HS-5 (cell line): Measurements from ENCODE around the gene SLC6A11.

Source experiments
- DNase-seq: peaks from one replicate; pipeline ENCODE4 v3.0.0-alpha.2; 2012; ENCODE audit warnings: low read depth

Gene SLC6A11

DNA sequence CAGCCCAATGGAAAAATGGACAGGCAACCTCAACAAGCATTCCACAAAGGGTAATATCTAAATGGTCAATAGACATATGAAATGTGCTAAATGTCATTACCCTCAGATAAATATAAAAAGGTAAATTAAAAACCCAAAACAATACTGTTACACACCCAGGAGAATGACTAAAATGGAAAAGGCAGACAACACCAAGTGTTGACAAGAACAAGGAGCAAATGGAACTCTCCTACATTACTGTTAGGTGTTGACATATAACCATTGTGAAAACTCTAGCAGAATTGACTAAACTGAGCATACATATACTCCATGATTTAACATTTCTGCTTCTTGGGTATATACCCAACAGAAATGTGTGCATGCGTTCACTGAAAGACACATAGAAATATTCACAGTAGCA is 25.3 kb upstream of the SLC6A11 start:
- no peak for DNase-seq

DNA sequence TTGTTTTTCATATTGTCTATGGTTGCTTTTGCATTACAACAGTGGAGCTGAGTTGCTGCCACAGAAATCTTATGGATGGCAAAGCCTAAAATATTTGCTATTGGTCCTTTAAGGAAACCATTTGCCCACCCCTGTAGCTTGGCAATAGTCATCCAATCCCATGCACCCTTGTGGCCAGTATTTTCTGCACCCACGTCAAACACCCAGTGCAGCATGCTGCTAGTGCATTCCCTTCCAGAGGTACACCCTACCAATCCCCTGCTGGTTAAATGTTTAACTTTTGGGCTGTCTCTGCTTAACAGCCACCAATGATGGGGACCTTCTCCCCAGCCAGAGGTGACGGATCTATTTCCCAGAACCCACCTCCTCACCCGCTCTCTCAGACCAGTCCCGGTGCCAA is 23.8 kb upstream of the SLC6A11 start:
- no peak for DNase-seq

DNA sequence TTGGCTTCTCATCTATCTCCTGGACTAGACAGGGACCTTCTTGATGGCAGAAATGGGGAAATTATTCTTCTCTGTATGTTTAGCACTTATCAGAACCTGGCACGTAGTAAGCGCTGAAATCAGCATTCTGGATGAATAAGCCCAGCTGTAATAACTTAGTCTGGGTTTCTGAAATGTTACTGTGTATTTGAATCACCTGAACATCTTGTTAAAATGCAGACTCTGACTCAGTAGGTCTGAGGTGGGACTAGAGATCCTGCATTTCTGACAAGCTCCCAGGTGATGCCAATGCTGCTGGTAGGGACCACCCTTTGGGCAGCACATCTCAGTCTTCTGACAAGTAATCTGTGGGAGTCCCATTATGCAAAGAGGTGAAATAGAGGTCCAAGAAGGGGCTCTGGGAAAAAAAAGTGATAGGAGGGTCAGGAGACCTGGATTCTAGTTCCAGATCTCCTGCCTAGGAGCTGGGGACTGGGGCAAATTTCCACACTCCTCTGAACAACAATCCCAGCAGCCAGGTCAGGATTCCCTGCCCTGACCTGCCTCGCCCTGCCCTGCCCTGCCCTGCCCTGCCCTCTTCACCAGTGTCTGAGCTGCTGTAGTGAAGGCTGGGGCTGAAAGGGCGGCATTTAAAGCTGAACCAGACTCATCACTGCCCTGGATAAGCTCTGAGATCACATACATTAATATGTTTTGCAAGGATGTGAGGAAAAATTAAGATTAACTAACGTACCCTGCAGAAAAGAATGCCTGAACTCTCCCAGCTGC is 17.2 kb upstream of the SLC6A11 start:
- no peak for DNase-seq

DNA sequence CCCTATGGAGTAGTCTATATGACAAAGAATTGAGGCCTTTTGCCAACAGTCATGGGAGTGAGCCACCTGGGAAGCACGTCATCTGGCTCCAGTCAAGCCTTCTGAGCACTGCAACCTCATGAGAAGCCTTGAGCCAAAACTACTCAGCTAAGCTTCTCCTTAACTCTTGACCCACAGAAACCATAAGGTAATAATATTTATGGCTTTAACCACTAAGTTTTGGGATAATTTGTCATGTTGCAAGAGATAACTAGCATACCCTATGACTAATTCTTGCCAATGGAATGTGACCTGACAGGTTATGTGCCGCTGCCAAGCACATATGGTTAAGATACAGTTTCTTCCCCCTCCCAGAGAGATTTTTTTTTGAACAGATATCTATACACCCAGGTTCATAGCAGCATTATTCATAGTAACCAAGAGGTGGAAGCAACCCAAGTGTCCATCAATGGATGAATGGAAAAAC is 11.8 kb upstream of the SLC6A11 start:
- peak; percentile 14 for DNase-seq

DNA sequence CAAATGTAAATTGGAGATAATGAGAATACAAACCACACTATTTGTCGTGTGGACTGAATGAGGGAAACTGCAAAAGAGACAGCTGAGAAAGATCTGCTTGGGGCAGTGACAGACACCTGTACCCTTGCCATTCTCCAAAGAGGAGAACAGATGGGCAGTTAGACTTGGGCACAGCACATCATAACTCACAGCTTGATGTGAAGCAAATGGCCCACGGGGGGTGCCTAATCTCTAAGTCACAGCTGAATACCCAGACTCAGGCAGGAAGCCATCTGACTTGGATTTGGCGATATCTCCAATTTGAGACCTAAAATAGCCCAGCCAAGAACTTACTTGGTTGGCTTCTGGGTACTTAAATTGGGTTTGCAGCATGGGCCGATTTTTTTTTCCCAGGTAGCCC is 10.0 kb upstream of the SLC6A11 start:
- no peak for DNase-seq

DNA sequence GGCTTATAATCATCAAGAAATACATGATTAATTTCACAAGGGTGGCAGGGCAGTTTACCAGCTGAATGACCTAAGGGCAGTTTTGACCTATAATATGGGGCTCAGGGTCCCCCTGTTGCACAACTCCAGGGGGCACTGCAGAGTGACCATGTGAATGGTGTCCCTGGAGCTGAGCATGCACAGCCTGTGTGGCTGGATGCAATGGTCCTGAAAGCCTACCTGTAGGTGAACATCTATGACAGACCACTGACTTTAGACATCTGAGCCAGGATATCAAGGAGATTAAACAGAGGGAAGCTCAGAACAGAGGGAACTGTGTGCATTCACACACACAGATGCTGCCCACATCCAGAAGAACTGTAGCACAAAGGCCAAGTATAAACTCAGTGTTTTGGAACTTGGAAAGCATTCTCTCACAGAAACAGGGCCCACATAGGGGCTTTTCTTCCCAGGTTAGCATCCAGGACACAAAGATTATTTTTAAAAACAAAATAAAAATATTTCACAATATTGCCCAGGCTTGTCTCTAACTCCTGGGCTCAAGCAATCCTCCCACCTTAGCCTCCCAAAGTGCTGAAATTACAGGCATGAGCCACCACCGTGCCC is 7.8 kb upstream of the SLC6A11 start:
- DNase-seq: no peak

DNA sequence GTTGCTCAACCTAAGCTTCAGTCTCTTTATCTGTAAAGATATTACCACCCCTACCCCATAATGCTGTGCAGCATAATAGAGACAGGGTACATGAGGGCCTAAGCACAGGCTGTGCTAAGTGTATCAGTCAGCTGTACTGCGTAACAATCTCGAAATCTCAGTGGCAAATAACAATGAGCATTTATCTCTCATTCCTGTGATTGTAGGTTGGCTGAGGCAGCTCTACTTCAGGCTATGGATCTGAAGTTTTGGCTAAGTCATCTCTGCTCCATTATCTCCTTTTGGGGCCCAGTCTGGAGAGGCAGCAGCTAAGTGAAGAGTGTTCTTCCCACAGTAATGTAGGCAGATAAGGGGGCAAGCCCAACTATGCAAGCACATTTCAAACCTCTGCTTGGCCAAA is 7.1 kb upstream of the SLC6A11 start:
- no peak for DNase-seq

DNA sequence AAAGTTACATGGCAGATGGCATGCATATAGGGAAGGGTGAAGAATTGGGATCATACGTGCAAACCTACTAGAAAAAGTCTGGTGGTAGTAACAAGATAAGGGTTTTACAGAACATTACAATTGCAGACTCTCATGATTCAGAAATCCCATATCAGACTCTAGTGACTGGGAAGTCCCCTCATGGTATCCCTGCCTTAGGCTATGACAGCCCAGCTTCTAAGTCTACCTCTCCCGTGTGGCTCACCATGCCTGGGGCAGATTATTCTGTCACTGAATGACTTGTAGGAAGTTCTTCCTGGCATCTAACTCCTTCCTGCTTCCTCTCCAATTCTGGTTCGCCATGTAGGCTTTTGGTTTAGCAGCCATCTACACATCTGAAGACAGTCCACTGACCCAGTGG is 5.7 kb upstream of the SLC6A11 start:
- no peak for DNase-seq

DNA sequence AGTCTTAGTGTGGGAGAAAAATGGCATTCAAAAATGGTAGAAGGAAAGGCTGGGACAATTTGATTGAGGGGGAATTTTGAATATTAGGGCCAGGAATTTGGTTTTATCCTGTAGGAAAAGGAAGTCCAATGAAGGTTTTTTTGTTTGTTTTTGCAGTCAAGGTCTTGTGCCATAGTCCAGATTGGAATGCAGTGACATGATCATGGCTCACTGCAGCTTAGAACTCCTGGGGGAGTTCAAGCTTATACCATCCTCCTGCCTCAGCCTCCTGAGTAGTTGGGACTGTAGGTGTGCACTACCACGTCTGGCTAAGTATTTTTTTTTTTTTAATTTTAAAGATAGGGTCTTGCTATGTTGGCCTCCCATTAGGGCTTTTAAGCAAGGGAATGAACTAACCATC is 2.6 kb upstream of the SLC6A11 start:
- no peak for DNase-seq

DNA sequence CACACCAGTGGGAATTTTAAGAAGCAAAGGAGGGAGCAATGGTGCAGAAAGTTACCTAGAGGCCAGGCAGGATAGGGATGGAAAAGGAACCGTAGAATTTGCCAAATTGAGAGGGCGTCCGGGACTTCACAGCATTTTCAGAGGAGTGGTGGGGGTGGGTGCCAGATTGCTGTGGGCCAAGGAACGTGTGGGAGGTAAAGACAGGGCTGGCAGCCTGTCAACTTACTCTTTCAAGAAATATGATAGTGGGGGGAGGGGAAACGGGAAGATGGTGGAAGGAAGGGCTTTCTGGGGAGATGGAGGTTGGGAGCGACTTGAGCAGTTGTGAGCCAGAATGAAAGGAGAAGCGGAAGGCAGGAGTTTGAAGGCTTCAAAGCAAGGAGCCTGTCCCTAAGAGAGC is 1.4 kb upstream of the SLC6A11 start:
- DNase-seq: no peak

DNA sequence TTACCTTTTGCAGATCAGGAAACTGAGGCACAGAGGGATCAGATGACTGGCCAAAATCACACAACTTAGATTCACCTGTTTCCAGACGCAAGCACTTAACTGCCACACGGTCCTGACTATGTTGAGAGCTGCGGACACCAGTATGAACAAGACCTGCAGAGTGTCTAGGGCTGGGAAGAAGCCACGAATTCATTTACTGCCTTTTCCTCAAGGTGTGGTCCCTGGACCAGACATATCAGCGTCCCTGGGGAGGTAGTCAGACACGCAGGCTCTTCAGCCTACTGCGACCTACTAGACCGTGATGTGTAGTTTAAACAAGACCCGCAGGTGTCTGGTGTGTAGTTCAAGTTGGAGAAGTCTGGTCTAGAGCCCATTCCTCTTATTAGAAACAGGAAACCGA is 541 bp upstream of the SLC6A11 start:
- no peak for DNase-seq

DNA sequence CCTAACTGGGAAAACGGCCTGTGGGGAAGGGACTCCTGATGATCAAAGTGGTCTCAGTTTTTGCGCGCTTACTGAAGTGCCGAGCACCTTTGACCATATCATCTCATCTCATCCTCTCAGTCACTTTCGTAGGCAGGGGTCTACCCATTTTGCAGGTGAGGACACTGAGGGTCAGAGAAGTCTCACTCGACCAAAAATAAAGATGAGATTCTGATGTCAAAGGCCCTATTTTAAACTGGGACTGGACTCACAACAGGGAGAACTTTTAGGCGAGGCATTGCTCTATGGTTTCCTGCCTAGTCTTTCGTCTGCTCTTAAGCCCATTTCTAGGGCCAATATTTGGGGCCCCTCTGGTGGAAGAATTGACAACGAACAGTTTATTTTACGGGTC is 830 bp downstream of the SLC6A11 start:
- DNase-seq: no peak

DNA sequence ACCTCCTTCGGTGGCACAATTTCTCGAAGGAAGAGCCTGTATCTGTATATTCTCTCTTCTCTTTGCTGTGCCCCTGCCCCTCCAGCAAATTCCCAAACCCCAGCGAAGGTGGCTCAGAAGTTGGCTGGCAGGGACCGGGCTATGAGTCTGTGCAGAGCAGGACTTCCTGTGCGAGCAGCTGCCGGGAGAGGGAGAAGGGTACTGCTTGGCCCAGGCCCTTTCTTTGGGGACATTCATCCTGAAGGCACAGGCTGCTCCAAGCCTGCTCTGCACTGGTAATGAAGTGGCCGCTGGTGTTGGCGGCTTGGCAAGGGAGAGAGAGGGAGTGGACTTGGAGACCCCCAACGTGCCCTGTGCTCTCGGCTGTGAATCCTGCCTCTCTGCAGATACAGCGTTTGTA is 1.5 kb downstream of the SLC6A11 start:
- no peak for DNase-seq

DNA sequence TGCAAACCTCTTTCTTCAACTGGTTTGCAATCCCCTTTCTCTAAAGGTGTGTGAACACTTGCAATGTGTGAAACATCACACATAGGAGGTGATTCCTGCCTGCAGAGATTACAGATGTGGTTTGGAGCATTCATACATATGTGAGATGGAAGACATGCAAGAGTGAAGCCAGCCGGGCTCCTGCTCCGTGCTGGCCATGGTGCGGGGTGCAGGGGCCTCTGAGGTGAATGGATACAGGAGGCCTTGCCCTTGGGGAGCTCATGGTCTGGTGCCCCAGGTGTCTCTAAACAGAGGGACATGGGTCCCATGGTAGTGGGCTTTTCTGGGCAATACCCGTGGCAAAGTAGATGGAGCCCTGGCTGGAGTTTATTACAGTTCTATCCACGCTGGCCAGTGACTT is 6.0 kb downstream of the SLC6A11 start:
- no peak for DNase-seq

DNA sequence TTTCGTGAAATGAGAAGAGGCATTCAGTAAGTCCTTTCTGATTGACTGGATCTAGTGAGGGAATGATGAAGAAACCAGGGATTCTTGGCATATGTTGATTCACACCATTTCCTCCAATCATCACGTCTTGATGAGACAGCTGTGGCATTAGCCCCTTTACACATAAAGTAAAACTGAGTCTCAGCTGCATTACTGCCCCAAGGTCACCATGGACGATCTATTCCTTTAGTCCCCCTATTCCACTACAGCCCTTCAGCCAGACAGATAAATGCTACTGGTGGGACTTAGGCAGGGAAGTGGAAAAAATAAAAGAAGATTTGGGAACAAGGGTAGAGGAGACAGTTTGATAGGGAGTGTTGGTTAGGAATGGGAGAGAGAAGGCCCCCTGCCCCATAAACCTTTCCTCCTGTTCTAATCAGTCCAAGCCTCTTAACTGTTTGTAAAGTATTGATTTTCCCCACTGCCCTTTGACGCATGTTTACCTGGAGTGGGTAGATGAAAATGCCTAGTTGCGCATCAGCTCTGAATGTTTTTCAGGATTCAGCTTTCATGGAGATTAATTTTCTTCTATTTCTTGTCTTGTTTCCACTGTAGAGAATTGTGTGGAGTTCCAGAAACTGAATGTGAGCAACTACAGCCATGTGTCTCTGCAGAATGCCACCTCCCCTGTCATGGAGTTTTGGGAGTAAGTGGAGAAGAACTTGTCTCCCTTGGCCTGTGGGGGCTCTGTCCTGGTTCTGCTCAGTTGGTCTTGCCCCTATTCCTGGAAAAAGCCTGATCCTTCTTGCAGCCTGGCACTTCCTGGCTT is 6.9 kb downstream of the SLC6A11 start:
- DNase-seq: no peak

DNA sequence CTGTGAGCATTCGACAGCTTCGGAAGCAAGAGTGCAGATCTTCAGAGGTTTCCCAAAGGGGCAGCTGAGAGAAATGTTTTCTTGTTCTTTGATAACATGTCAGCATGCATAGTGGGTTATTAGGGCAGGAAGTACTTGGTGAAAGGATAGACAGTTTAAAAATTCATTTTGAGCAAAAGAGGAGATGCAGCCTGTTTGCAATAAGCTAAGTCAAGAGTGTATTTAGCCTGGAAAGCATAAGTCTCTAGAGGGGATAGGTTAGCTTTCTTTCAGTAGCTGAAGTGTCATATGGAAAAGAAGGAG is 7.4 kb downstream of the SLC6A11 start:
- no peak for DNase-seq

DNA sequence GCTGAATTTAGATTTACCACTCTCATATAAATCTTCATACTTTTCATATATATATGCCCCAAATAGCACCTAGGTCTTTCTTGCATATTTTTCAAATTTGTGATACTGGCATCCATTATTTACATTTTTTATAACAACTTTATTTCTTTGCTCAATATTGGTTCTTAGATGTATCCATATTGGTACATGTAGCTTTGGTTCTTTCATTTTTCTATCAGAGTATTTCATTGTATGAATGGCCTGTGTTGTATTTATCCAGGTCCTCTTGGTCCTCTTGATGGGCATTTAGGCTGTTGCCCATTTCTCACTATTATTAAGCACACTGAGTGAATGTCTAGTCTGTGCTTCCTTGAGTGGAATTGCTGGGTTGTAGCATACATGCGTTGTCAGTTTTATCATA is 8.4 kb downstream of the SLC6A11 start:
- DNase-seq: no peak

DNA sequence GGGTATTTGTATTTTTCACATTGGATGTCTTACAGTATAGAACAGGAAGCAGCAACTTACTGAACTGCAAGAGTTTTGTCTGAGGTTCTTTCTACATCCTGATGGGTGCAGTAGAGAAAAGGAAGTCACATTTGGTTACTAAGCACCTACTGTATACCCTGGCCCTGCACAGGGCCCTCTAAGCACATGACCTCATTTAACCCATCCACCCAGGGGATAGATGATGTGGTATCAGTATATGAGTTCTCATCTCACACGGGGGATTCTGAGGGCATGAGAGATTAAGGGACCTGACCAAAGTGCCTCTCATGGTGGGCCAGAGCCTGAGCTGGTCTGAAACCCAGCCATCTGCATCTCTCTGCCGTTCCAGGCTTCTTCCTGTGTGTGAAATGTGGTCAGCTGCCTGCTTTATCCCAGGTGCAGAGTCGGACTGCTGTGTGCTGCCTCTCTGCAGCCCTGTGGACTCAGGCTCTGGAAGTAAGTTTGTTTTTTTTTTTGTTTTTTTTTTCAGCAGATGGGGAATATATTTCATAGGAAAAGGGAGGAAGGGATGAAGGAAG is 17.9 kb downstream of the SLC6A11 start:
- no peak for DNase-seq

DNA sequence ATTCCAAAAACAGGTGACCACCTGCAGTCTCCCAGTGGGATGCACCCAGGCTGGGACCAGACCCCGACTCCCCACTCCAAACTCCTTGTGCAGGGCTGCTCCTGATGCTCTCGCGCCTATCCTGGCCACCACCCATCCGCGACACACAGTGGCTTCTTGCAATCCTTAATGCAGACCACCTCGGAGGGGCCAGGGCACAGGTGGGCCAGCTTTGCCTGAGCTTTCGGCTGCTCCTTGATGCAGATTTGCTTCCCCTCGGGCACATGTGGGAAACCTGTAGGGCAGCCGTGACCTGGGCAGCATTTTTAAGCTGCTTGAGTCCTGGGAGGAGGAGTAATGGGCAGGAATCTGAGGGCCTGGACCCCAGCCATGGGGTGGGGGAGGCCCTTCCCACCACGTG is 18.9 kb downstream of the SLC6A11 start:
- no peak for DNase-seq

DNA sequence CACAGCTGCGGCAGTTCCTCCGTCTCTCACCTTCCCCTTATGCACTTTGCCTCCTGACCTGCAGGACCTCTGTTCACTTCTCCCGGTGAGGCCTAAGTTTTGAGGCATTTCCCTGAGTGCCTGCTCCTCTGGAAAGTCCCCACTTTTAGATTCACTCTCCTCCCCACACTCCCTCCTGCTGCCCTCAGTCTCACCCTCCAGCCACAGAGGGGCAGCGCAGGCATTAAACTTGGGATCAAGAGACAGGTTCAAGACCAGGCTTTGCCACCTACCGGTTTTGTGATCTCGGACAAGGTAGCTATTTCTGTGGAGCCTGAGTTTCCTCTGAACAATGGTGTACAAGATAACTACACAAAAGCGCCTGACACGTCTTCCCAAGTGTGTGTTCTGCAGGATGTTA is 19.4 kb downstream of the SLC6A11 start:
- DNase-seq: no peak

DNA sequence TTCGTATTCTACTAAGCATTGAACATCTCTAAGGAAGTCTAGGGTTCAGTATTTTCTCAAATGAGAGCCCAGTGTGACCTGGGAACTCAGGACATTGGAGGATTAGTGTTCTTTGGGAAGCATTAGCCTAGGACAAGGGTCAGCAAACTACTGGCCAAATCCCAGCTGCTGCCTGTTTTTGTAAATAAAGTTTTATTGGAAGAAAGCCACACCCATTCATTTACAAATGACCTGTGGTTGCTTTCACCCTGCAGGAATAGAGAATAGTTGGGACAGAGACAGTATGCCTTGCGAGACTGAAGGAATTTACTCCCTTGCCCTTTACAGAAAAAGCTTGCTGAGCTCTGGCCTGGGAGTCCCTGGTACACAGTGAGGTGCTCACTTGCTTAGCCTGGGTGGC is 20.6 kb downstream of the SLC6A11 start:
- no peak for DNase-seq

DNA sequence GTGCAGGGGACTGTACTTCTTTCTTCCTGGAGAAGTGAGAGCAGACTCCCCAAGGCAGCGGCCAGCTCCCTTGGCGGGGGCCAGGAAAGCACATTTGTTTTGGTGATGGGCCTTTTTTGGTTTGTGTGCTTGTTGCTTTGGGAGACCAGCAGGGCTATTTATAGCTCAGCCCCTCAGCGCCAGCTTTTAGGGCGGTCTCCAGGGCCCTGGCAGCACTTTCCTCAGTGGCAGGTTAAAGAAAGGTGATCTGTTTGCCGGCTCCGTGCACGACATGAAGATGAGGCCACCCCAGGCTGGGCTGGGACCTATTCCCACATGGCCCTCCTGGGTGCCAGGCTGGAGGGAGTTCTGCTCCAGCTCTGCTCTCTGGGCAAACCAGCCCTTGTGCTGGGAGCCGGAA is 21.8 kb downstream of the SLC6A11 start:
- DNase-seq: no peak

DNA sequence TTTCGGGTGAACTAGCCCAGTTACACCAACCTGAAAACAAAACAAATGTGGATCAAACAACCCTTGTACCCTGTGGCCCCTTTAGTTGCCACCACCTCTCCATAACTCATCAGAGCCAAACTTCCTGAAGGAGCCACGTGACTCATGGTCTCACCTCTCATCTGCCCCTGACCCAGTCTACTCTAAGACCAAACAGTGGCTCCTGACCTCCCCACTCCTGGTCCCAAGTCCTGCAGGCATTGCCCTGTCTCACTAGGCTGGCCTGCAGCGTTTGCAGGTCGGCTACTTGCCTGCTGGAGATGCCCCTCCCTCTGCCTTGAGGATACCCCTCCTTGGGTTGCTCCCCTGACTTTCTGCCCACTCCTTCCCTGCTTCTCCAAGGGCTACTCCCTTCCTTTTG is 23.1 kb downstream of the SLC6A11 start:
- DNase-seq: no peak
